Panc1 (cell line): Measurements from ENCODE around the gene STYK1. TPM values are rescaled to one million over a fixed set of nuclear protein-coding genes. Genes with fewer than 3 reads are reported as not detected.

Experiments
- ATAC-seq: fragments of 200-7000 bp; cut with Tn5 transposase; 2 replicates; pipeline ENCODE4 v1.9.1; 2020; ENCODE audit warnings: mild to moderate bottlenecking, moderate library complexity
- BruUV-seq: library from RNA; stranded (reverse); fragments of 400-500 nt; replicated peaks from 2 replicates; lab custom pipeline; 2021; lab: Mats Ljungman, UMichigan
- CTCF ChIA-PET: fragments of 300-600 bp; sonication (Branson Sonifier 250); formaldehyde crosslinking; loops from one replicate; lab custom pipeline; 2022; ENCODE audit warnings: antibody characterized with exemption; lab: Charles Lee
- POLR2A ChIA-PET: fragments of 300-600 bp; sonication (Branson Sonifier 250); formaldehyde crosslinking; loops from one replicate; lab custom pipeline; 2022; ENCODE audit warnings: antibody characterized with exemption; lab: Charles Lee
- DNase-seq: peaks from one replicate; pipeline ENCODE4 v3.0.0-alpha.2; 2010; ENCODE audit warnings: low read depth, low spot score
- H3K27ac ChIP-seq: 2 replicates; pipeline ENCODE4 v1.5.1; 2011; ENCODE audit warnings: mild to moderate bottlenecking, low read length, inconsistent platforms
- H3K27me3 ChIP-seq: fragments of 200-500 bp; sonication (Bioruptor generic); 2 replicates; pipeline ENCODE4 v1.6.0; 2014; ENCODE audit warnings: low read length, inconsistent platforms; ENCODE audit not compliant: control insufficient read depth, insufficient read depth
- H3K36me3 ChIP-seq: fragments of 200-500 bp; sonication (Bioruptor generic); 2 replicates; pipeline ENCODE4 v1.5.1; 2014; ENCODE audit warnings: inconsistent platforms, mild to moderate bottlenecking, low read length, moderate library complexity; ENCODE audit not compliant: control insufficient read depth, insufficient read depth
- H3K4me1 ChIP-seq: 2 replicates; pipeline ENCODE4 v1.5.1; 2011; ENCODE audit warnings: inconsistent platforms, mild to moderate bottlenecking, low read length, moderate library complexity; ENCODE audit not compliant: control insufficient read depth, insufficient read depth
- H3K4me3 ChIP-seq, 2 experiments: 2 replicates each; pipeline ENCODE4 v1.5.1; 2011 to 2012; ENCODE audit warnings: low read depth in 2 of 2, low read length in 2 of 2, mild to moderate bottlenecking in 2 of 2, inconsistent platforms in 1 of 2, moderate library complexity in 1 of 2
- H3K9me3 ChIP-seq: fragments of 200-500 bp; sonication (Bioruptor generic); 2 replicates; pipeline ENCODE4 v1.5.1; 2014; ENCODE audit warnings: low read depth, mild to moderate bottlenecking, inconsistent platforms, low read length, moderate library complexity; ENCODE audit not compliant: control insufficient read depth, insufficient read depth
- POLR2AphosphoS5 ChIP-seq: IDR thresholded peaks from 2 replicates; pipeline ENCODE4 v1.6.1; 2012; ENCODE audit warnings: mild to moderate bottlenecking, low read depth, low read length, moderate library complexity
- REST ChIP-seq, 2 experiments: IDR thresholded peaks; 2 replicates each; pipeline ENCODE4 v1.6.1; 2011 to 2012; ENCODE audit warnings: low read depth in 2 of 2, control low read depth in 1 of 2, low read length in 1 of 2, mild to moderate bottlenecking in 1 of 2, moderate library complexity in 1 of 2; ENCODE audit not compliant: insufficient read depth in 1 of 2
- SIN3A ChIP-seq: IDR thresholded peaks from 2 replicates; pipeline ENCODE4 v1.6.1; 2012; ENCODE audit warnings: low read depth, mild to moderate bottlenecking, low read length, moderate library complexity, borderline replicate concordance; ENCODE audit not compliant: insufficient read depth
- TCF7L2 ChIP-seq: IDR thresholded peaks from 2 replicates; pipeline ENCODE4 v1.6.1; 2011; ENCODE audit warnings: mild to moderate bottlenecking, low read depth, low read length, inconsistent platforms
- in situ Hi-C: cut with HindIII; loops from 2 replicates; pipeline ENCODE4 v1.10.0; 2016; ENCODE audit warnings: low sequenced_read_pairs, low pct_unique_long_range_greater_than_20kb
- intact Hi-C: fragments of 100-400 bp; cut with micrococcal nuclease; formaldehyde crosslinking; loops from one replicate; pipeline ENCODE4 v1.10.0; 2022; ENCODE audit not compliant: unreplicated experiment
- total RNA-seq: library from RNA; stranded (reverse); gene quantifications from one replicate; pipeline ENCODE4 v1.2.1, GENCODE V29; 2021; ENCODE audit not compliant: unreplicated experiment
- TF ChIP-seq, protein P1 (sequence below): fragments of 450-650 bp; IDR thresholded peaks from 2 replicates; pipeline ENCODE4 v1.5.1; 2017; ENCODE audit warnings: mild to moderate bottlenecking

The STYK1 gene
- total RNA-seq, 1 experiment from 2014 or later: 0.85 TPM

DNA sequence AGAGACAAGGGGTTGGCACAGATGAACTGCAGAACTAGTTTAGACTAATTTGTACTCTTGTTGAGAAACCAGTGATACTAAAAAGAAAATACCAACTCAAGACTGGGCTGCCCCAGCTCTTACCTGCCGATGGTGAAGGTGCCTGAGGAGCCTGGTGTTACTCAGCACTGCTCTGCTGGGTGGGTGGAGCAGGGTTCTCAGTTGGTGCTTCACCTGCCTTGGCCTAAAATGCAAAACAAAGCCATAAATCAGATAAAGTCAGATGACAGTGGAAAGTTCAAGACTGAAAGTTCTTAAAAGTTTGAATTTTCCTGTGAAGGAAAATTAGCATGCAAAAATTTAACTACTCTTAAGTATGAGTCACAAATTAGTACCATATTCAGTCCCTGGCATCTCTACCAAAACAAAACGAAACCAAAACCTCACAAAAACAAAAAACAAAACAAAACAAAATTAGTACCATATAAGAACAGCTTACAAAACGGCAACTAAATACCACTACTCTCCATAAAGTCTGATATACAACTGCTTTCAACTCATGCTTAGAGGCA, 27.4 kb upstream of the STYK1 start:
- ATAC-seq: no peak
- Histone ChIP-seq H3K4me3 (no peak overlapping the region), H3K36me3 (peaks cover 45% of the 10 kb centered on the region; the same call in 1 of the 2 replicates), H3K9me3 (no peaks in the 10 kb centered on the region), H3K27me3 (no peaks in the 10 kb centered on the region), H3K4me1 (no peaks in the 10 kb centered on the region), H3K27ac (no peak overlapping the region)
- no peak for TF ChIP-seq POLR2AphosphoS5
- TF ChIP-seq SIN3A: no peak
- TF ChIP-seq, protein P1, sequence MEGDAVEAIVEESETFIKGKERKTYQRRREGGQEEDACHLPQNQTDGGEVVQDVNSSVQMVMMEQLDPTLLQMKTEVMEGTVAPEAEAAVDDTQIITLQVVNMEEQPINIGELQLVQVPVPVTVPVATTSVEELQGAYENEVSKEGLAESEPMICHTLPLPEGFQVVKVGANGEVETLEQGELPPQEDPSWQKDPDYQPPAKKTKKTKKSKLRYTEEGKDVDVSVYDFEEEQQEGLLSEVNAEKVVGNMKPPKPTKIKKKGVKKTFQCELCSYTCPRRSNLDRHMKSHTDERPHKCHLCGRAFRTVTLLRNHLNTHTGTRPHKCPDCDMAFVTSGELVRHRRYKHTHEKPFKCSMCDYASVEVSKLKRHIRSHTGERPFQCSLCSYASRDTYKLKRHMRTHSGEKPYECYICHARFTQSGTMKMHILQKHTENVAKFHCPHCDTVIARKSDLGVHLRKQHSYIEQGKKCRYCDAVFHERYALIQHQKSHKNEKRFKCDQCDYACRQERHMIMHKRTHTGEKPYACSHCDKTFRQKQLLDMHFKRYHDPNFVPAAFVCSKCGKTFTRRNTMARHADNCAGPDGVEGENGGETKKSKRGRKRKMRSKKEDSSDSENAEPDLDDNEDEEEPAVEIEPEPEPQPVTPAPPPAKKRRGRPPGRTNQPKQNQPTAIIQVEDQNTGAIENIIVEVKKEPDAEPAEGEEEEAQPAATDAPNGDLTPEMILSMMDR: no peak
- no peak for TF ChIP-seq TCF7L2
- TF ChIP-seq REST (IDR thresholded peaks at IDR 0.05; ENCODE audit: insufficient read depth in 1 of 2, low read depth in 2 of 2, low read length in 1 of 2): no peak
- no TSS peak for BruUV-seq
- ChIA-PET POLR2A (no interaction called here), CTCF (no interaction called here)
- intact Hi-C loops: no loop called here
- in situ Hi-C loops: no loop called here
- no peak for DNase-seq

- ATAC-seq: no peak
- H3K4me1 ChIP-seq: no peaks in the 10 kb centered on the region
- H3K4me3 ChIP-seq: no peak overlapping the region
- intact Hi-C loops: no loop called here
- no peaks in the 10 kb centered on the region for H3K9me3 ChIP-seq
- ChIA-PET POLR2A (no interaction called here), CTCF (no interaction called here)
- no TSS peak for BruUV-seq
- TF ChIP-seq REST (IDR thresholded peaks at IDR 0.05; ENCODE audit: insufficient read depth in 1 of 2, low read depth in 2 of 2, low read length in 1 of 2) (no peak), SIN3A (no peak), TCF7L2 (no peak), POLR2AphosphoS5 (no peak)
- TF ChIP-seq, protein P1: no peak
- in situ Hi-C loops: no loop called here
- H3K27me3 ChIP-seq: no peaks in the 10 kb centered on the region
- H3K27ac ChIP-seq: no peak overlapping the region
- H3K36me3 ChIP-seq: peaks cover 45% of the 10 kb centered on the region; the same call in 1 of the 2 replicates
- DNase-seq: no peak
Measured at GRCh38 chr12:10700581-10700980, 26.7 kb upstream of the STYK1 start.
